Umbilical cord (tissue), 2 donors: ENCODE data around the gene PALLD. TPM values are rescaled to one million over a fixed set of nuclear protein-coding genes. Genes with fewer than 3 reads are reported as not detected.

ENCODE experiments used
- DNase-seq: peaks from one replicate; pipeline ENCODE4 v3.0.0-alpha.2; 2015; ENCODE audit warnings: low spot score
- total RNA-seq: library from RNA; depleted of rRNA; stranded (reverse); fragments of >200 nt; gene quantifications from one replicate; pipeline ENCODE4 v1.2.3, GENCODE V29; 2014; ENCODE audit warnings: low replicate concordance; ENCODE audit not compliant: insufficient read depth

PALLD gene
- total RNA-seq, 1 donor from 2014 or later = 441 TPM

DNA sequence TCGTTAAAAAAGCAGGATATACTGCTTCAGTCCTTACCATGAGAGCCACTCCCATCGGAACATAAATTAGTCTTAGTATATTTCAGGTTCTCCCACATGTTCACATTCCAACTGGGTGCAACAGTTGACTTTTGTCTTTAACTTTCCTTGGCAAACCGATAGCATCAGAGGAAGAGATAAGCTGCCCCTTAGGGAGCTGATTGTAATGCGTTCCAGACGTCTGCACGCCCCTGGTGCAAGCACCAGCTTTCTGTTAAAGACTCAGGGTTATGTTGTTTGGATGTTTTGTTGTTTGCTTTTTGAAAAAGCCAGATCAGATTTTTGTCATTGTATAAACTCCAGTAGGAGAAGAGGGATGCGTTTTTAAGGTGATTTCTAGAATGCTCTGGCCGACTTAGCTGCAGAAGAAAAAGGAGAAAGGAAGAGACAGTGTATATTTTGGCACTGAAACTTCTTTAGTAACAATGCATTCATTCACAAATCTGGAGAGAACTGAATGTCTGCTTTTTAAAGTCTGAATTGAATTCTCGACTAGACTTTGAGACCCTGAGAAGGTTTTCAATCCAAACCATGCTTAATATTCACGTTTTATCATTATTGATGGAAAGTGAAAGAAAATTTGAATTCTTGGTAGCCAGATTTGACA, 352.3 kb downstream of the PALLD start:
- DNase-seq = peak; percentile 73

DNA sequence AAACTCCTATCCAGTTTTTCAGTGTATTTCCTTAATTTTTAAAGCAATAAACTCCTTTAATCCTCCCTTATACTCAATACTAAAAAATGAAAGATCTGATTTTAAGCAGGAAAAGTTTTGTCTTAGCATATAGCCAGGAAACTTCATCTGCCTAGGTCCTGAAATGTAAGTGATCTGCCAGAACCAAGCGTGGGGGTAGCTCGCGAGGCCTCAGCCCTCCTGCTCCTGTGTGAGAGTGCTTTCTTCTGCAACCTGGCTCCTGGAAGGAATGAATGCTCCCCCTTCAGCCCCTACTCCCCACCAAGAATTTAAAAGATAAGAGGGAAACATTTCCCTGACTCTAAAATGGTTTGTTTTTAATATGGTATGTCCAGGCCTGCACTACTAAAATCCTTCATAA, 353.1 kb downstream of the PALLD start:
- DNase-seq = peak; percentile 35

DNA sequence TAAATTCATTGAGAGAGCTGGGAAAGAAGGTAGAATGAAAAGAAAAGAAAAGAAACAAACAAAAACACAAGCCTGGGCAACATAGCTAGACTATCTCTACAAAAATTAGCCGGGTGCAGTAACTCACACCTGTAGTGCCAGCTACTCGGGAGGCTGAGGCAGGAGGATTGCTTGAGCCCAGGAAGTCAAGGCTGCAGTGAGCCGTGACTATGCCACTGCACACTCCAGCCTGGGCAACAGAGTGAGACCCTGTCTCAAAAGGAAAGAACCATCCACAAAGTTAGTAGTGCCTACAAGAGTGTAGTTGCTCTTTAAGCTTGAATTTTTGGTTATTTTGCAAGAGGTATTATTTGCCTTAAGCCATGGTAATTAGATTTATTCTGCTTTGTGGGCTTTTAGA, 355.5 kb downstream of the PALLD start:
- no peak for DNase-seq

DNA sequence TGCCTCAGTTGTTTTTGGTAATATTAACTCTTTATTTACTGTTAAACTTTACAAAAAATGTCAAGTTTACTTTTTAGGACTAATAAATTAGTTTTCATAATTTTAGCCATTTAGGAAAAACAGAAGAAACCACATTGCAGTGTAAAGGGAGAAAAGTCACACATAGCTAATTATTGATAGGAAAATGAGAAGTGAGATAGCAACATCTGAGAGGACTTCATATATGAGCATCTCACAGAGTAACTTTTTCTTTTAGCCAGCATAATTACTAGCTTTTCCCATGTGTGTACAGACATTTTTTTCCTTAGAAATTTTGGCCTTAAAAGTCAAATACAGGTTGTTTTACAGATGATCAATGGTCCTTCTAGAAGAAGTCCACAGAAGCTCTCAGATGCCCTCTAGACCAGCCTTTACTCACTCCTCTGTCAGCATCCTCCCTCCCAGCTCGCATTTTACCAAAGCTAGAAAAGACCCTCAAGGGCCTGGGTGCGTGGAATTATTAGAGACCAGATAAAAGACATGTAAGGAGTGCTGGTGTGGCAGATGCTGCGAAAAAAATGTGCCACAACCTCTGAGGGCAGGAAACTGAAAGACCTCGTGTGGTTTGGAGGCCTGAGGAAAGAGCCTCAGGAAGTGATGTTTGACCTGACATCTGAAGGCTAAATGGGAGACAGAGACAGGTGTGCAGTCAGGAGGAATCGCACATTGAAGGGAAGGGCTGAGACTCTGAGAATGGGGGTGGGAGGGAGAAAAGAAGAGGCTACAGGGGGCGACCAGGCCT, 356.3 kb downstream of the PALLD start:
- no peak for DNase-seq

DNA sequence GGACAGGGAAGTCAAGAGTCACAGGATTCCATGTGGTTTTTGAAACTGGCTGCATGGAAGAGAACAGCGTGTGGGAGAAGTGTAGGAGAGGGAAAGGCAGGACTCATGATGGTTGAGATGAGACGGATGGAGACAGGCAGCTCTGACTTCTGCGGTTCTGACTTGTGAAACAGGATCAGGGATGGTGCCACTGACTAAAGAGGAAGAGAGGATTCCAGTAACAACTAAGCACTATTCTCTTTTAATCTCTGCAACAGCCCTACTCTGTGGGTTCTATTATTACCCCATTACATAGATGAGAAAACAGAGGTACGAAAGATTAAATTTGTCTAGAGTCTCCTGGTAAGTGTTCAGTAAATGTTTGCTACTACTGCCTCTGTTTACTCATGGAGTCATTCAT, 356.9 kb downstream of the PALLD start:
- no peak for DNase-seq

DNA sequence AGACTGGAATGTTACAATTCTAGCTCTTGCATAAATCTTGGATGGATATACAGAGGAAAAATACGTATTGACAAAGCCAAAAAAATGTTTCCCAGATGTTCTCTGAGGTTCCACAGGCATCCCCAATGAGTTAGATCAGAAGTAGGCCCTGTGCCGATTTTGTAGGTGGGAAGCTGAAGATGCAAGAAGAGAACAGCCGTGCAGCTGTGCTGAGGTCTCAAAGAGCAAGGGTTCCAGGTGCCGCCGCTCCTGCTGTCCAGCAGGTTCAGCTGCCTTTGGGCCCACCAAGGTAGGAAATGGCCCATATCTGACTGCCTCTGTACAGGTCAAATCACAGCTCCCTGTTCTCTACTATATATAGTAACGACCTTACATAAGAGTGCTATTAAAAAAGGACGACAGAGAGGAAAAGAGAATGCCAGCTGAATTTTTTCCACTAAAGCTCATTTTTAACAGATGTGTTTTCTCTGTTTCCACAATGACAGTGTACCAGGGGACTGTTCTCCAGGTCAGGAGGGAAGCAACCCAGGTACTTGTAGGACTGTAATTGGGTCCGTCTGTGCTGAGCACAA, 357.6 kb downstream of the PALLD start:
- no peak for DNase-seq

DNA sequence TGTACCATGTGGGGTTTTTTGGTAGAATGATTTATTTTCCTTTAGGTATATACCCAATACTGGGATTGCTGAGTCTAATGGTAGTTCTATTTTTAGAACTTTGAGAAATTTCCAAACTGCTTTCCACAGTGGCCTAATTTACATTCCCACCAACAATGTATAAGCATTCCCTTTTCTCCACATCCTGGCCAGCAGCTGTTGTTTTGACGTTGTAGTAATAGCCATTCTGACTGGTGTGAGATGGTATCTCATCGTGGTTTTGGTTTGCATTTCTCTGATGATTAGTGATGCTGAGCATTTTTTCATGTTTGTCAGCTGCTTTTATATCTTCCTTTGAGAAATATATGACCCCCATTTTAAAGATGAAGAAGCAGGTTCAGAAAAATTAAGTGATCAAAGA, 359.5 kb downstream of the PALLD start:
- no peak for DNase-seq

DNA sequence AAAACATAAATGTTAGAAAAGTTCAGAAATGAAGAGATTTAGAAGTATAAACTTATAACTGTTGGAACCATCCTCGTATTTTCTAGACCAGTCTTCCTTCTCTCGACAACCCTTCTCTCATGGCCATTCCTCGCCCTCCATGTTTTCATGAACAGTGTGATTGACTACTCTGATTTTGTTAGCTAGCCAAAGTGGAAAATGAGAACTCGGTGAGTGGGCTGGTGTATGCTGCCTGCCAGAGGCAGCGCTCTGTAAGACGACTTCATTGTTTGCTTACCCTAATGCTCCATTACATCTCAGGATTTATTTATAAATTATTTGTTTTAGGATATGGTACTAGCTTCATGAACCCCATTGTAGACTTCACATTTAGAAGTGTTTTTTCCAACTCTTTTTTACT, 360.2 kb downstream of the PALLD start:
- no peak for DNase-seq

DNA sequence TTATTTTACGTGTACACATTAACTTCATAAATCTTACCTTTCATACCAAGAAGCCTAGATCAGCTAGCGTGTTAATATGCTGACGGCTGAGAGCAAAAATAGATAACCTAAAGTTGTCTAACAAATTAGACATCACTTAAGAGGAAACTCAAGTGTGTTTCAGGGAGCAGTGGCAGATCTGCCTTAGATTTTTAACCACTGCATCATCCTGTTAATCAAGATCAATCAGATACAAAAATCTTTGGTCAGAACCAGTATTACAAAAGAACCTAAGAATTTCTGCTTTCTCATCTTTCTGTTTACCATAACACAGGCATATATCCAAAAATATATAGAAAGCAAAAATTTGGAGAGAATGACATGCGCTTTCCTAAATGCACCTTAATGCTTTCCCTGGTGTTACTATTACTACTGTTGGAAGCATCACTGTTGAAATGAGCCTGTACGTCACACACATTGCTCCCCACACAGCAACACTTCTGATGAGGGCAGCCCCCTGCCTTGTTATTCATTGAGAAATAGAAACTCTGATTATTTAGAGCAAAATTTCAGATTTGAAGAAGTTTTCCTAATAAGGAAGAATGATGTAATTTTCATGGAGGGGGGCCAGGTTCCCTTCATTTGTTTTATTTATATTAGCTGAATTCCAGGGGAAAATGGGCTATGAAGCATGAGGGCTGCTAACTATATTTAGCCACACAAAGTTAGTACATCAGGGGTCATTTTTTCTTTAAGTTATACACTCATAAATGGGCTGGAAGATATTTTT, 360.9 kb downstream of the PALLD start:
- DNase-seq = no peak

DNA sequence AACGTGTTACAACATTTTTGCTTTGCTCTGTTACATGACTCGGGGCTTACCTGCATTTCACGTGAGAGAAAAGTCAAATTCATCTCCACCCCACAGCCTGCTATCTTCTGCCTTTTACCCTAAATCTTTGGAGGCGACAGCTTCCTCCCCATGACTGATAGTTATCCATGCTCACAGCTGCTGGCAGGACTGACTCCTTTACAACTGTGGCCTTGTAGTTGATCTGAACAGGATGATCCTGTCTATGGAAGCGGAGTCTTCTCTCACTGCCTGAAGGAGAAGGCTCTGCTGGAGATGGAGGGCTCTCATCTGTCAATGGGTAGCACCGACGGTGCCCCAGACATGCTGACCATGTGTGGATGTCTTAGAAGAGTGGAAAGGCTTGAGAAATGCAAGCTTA, 362.2 kb downstream of the PALLD start:
- no peak for DNase-seq

DNA sequence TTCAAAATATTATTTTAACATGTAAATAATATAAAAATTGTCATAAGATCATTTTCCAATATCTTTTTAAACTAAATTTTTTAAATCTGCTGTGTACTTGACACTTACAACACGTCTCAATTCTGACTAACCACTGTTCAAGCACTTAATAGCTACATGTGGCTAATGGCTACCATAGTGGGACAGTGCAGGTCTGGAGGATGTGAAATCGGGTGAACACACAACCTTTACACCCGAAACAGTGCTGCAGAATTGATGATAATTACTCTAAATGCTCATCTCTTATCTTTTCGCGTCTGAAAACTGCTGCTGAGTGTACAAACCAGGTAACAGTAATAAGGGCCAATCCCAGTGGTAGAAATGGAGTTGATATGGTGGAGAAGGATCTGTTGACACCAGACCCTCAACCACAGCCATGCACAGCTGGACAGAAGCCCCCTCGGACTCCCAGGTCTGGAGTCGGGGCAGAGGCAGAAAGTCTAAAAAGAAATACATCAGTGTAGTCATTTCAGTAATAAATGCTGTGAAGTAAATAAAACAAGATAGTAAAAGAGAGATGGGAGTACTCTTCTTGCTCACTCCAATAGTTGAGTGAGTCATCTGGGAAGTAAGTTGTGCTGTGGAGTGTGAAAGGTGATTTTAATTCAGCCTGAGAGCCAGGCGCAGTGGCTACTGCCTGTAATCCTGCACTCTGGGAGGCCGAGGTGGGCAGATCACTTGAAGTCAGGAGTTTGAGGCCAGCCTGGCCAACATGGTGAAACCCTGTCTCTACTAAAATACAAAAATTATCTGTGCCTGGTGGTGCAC, 363.2 kb downstream of the PALLD start:
- DNase-seq = no peak

DNA sequence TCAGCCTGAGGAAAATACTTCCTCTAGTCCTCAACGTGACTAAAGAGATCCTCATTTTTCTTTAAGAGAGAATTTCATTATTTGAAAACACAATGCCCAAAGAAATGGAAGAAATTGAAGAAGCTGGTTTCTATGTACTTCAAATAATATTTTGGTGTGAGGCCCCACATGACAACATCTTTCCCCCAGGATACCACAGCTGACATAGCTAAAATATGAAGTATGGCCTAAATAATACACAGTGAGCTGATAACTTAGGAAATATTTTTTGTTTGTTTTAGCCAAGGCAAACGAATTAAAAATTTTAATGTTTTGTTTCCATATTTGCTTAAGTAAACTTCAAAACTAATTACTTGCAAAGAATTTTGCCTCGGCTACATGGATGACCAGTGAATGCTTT, 364.0 kb downstream of the PALLD start:
- DNase-seq = no peak

DNA sequence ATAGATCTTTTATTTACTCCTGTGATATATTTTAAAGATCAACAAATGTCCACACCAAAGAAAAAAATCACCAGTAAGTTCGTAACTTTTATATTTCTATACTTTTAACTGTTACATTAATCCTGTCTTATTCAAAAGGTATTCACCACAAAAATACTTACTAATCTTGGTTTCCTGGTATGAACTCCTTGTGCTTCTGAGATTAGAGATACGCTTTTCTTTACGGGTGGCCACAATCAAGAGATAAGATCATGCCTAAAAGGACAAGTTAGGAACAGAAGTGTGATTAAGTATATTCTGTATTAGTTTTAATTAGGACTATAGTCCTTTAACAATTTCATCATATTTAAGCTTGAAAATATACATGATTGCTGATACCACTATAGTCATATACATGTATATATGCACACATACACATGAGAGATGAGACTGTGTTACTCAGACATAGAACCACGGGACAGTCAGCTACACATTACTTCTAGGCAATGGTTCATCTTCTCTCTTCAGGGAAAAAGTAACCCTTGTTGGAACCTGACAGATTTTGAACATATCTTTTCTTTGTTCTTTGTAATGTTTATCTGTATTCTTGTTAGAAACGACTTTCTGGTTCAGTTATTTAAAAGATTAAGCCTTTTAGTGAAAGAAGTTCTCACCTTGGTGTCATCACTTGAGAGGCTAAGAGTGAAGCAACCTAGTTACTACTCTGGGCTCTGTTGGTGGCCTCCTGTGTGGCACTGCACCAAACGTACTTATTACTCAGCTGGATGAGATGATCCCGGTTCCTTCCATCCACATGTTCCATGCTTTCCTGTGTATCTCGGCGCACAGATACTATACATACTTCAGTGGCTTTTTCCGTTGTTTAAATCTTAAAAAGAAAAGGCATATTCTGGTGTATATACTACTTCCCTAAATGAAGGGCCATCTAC, 367.1 kb downstream of the PALLD start:
- DNase-seq = no peak

DNA sequence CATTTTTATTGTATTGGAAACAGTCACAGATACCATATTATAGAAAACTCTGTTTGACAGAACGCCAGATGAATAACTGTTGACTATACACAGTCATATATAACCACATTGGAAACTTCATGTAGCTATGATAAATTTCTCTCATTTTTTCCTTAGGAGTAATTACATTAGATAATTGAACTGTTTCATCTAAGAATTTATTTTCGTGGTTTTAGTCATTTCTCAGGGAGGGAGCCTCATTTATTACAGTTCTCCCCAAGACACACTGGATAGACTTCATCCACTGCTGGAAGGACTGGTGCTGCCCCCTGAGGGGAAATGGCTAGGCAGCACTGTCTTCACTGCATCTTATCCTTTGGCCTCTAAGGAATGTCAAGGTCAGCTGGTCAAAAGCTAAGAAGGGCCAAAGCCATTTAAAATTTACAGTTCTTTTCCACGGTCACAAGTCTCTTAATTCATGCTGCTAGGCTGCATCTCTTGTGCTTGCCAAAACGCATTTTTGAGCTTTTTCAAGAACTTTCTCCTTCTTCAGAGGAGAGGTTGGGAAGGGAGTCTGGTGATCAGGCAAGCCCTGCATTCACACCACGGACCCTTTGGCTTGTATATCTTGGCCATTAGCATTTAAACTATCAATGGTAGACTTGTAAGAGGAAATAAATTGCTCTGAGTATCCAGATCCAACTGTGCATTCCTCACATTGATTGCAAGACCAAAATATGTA, 368.1 kb downstream of the PALLD start:
- peak; percentile 50 for DNase-seq

DNA sequence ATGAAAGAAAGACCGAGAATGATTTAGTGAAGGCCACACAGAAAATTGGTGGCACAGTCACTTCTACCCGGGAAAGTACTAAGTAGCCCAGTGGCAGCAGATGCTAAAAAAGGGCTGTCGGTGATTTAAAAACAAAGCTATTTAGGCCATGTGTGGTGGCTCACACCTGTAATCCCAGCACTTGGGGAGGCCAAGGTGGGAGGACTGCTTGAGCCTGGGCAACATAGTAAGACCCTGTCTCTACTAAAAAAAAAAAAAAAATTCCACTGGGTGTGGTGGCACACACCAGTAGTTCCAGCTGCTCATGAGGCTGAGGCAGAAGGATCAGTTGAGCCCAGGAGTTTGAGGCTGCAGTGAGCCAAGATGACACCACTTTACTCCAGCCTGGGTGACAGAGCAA, 369.0 kb downstream of the PALLD start:
- no peak for DNase-seq

DNA sequence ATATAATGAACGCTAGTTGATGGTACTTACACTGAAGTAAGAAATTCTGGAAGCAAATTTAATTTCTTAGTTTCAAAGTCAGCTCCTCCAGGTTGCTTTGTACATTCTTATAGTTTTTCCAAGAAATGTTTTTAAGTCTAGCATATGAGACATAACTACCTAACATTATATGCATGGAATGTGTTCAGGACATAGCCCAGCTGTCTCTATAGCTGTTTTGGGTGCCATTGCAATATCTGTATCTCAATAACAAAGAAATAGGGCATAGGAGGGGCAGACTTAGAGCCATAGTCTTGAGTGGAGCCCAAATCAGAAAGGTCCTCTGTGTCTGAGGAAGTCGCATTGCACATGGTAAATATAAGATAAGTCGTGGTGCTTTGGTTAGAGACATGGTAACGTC, 369.8 kb downstream of the PALLD start:
- DNase-seq = no peak

DNA sequence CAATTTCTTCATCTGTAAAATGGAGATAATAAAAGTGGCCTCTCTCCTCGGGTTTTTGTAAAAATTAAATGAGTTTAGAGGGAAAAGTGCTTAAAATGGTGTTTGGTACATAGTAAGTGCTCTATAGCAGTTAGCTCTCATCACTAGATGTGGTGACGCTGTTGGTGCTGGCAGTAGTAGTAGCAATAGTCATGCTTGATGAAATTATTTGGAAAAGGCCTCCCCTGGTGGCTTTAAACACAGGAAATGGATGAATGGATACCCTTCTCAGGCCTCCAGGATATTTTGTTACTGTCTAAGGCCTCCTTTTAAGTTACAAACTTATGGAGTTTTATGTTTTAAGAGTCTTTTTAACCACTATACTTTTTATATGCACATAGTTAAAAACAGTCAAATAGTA, 370.3 kb downstream of the PALLD start:
- no peak for DNase-seq

DNA sequence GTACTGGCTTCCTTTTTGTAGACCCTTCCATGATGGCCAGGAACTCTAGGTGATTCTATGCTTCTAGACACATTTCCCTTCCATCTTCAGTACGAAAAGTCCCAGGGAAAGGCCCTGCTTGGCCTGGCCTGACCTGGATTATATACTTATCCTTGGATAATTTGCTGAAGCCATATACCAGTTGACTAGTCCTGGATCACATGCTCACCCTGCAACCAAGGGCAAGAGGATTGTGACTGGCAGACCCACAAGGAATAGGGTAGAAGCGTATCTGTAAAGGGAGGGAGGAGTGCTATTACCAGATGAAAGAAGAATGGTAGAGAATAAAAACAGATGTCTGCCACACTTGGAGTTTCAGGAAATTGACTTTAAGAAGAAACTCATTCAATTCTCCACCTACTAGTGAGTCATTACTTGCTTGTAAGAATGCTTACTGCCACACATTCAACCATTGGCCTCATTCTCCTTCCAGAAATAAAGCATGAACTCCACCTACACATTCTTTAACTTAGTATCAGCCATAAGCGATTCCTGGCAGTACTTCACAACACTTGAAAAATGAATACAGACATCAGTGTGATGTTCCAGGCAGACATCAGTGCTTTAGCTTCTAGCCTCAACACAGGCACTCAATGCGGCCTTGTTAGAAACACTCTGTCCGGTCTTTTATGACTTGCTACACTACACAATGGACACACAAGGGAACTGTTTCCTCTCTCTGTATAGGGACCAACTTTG, 371.4 kb downstream of the PALLD start:
- peak; percentile 95 for DNase-seq

DNA sequence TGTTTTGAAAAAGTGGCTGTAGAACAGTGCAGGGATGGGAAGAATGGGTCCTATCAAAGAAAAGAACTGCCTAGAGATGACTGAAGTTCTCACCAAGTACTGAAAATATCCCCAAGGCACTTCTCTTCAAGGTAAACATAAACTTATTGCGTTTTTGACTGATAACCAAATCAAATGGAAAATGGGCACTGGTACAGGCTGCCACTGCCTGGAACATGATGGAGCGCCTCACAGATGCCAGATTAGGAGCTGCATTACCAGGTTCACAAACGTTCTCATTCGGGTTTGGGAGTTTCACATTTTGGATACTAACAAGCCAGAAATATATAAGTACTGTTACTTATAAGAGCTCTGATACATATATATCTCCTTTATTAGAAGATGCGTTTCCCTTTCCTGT, 371.9 kb downstream of the PALLD start:
- DNase-seq = no peak
